Measurements from ENCODE around the gene PRKCH. TPM values are rescaled to one million over a fixed set of nuclear protein-coding genes. Genes with fewer than 3 reads are reported as not detected.

Gene PRKCH
- total and polyA plus RNA-seq, 2 experiments from 2014 or later, result 2.4 to 3.5 TPM

DNA sequence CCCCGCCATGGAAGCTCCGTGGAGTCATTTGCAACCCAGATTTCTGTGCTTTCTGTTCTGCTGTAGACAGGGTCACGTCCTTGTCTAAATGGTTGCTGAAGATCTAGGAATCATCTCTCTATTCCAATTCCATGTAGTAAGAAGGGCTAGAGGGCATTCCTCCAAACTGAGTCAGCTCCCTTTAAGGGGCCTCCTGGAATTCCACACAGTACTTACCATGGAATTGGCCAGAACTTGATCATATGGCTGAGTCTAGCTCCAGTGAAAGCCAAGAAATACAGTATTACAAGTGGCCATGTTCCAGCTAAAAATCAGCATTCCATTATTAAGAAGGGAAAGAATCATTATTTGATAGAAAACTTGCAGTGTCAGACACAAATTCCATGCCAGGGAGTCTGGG is 171.9 kb downstream of the PRKCH start:
- H3K27me3 ChIP-seq (replicated peaks; ENCODE audit: insufficient read depth), result no peaks in the 10 kb centered on the region
- H3K79me2 ChIP-seq (ENCODE audit: insufficient read depth), result no peaks in the 10 kb centered on the region
- peak overlapping the region; percentile 62 for H3K27ac ChIP-seq
- H3K4me3 ChIP-seq, result 0 out of 2 replicates have a peak overlapping the region, but pooled peaks have one; percentile 9
- H3K9me3 ChIP-seq (ENCODE audit: low read depth), result no peaks in the 10 kb centered on the region
- H3K9ac ChIP-seq, result no peak overlapping the region
- TF ChIP-seq EZH2 (IDR thresholded peaks at IDR 0.05; ENCODE audit: insufficient read depth, poor library complexity, severe bottlenecking) (no peak), EZH2phosphoT487 (IDR thresholded peaks at IDR 0.05; ENCODE audit: insufficient read depth, low read depth) (no peak)
- peak overlapping the region; percentile 61 for H3K4me2 ChIP-seq (ENCODE audit: unreplicated experiment)
- 60 to 61% methylated on average over 3 of the region's 3 CpGs for WGBS, 2 experiments (ENCODE audit: low coverage in 1 of 2, low lambda C conversion rate in 2 of 2, missing lambda C conversion rate in 2 of 2)
- H3K36me3 ChIP-seq (ENCODE audit: low read depth), result no peaks in the 10 kb centered on the region
- no peak overlapping the region; the same call in 1 of the 2 replicates for H2AFZ ChIP-seq
- H3K4me1 ChIP-seq (ENCODE audit: insufficient read depth), result peaks cover 43% of the 10 kb centered on the region
- in situ Hi-C loops (cut with MboI), result no loop called here
- DNase-seq, result peak; percentile 94
- no peaks in the 10 kb centered on the region for H4K20me1 ChIP-seq (ENCODE audit: insufficient read depth)
- peaks cover 18% of the 10 kb centered on the region for H3F3A ChIP-seq (ENCODE audit: insufficient read depth)
- H3K9me2 ChIP-seq (ENCODE audit: insufficient read depth), result no peaks in the 10 kb centered on the region

DNA sequence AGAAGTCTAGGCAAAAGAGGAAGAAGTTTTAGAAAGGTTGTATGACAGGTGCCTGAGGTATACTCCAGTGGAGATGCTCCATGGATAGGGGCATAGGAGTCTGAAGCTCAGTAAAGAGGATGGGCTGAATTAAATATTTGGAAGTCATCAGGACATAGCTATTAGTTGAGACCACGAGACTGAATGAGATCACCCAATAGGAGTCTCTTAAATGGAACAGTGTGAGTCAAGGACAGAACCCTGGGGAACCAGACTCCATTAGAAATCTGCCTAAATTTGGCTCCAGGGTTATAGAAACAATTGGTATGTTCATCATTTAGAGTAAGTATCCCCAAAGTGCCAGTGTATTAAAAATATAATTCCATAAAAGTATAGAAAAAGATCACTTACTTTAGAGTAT is 172.6 kb downstream of the PRKCH start:
- H3K4me3 ChIP-seq, result no peak overlapping the region
- no peaks in the 10 kb centered on the region for H3K9me2 ChIP-seq (ENCODE audit: insufficient read depth)
- no peaks in the 10 kb centered on the region for H4K20me1 ChIP-seq (ENCODE audit: insufficient read depth)
- peak overlapping the region; percentile 62 for H3K27ac ChIP-seq
- H3F3A ChIP-seq (ENCODE audit: insufficient read depth), result peaks cover 20% of the 10 kb centered on the region
- H2AFZ ChIP-seq, result no peak overlapping the region
- H3K36me3 ChIP-seq (ENCODE audit: low read depth), result no peaks in the 10 kb centered on the region
- in situ Hi-C loops (cut with MboI), result no loop called here
- H3K79me2 ChIP-seq (ENCODE audit: insufficient read depth), result no peaks in the 10 kb centered on the region
- peaks cover 46% of the 10 kb centered on the region for H3K4me1 ChIP-seq (ENCODE audit: insufficient read depth)
- no peaks in the 10 kb centered on the region for H3K9me3 ChIP-seq (ENCODE audit: low read depth)
- H3K27me3 ChIP-seq (replicated peaks; ENCODE audit: insufficient read depth), result no peaks in the 10 kb centered on the region
- H3K4me2 ChIP-seq (ENCODE audit: unreplicated experiment), result peak overlapping the region; percentile 61
- peak; percentile 58 for DNase-seq
- no peak overlapping the region for H3K9ac ChIP-seq
- TF ChIP-seq EZH2phosphoT487 (IDR thresholded peaks at IDR 0.05; ENCODE audit: insufficient read depth, low read depth) (no peak), EZH2 (IDR thresholded peaks at IDR 0.05; ENCODE audit: insufficient read depth, poor library complexity, severe bottlenecking) (no peak)
- WGBS, 2 experiments (ENCODE audit: low coverage in 1 of 2, low lambda C conversion rate in 2 of 2, missing lambda C conversion rate in 2 of 2), result 0 to 7% methylated on average over 1 of the region's 1 CpG

DNA sequence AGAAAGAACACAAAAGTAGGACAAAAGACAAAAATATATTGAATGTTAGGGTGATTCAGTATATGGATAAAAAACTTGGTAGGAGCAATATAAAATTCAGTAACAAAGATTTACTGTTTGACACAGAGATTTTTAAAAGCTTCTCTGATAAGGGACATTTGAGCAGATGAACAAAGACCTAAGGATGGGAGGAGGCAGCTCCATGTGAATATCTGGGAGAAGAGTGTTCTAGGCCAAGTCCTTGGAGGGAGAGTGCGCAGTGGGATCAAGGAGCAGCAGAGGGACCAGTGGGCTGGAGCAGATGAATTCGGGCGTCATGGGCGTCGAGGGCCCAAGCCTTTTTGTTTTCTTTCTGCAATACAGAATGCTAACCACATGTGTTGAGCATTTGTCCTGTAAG is 174.4 kb downstream of the PRKCH start:
- no peaks in the 10 kb centered on the region for H3K36me3 ChIP-seq (ENCODE audit: low read depth)
- H3F3A ChIP-seq (ENCODE audit: insufficient read depth), result peaks cover 21% of the 10 kb centered on the region
- no peak overlapping the region for H2AFZ ChIP-seq
- no peak for DNase-seq
- H4K20me1 ChIP-seq (ENCODE audit: insufficient read depth), result no peaks in the 10 kb centered on the region
- H3K9ac ChIP-seq, result no peak overlapping the region
- no peaks in the 10 kb centered on the region for H3K27me3 ChIP-seq (replicated peaks; ENCODE audit: insufficient read depth)
- TF ChIP-seq EZH2 (IDR thresholded peaks at IDR 0.05; ENCODE audit: insufficient read depth, poor library complexity, severe bottlenecking) (no peak), EZH2phosphoT487 (IDR thresholded peaks at IDR 0.05; ENCODE audit: insufficient read depth, low read depth) (no peak)
- H3K27ac ChIP-seq, result no peak overlapping the region
- no peak overlapping the region for H3K4me3 ChIP-seq
- 98 to 99% methylated on average over 5 of the region's 5 CpGs for WGBS, 2 experiments (ENCODE audit: low coverage in 1 of 2, low lambda C conversion rate in 2 of 2, missing lambda C conversion rate in 2 of 2)
- no peaks in the 10 kb centered on the region for H3K79me2 ChIP-seq (ENCODE audit: insufficient read depth)
- no peaks in the 10 kb centered on the region for H3K9me2 ChIP-seq (ENCODE audit: insufficient read depth)
- in situ Hi-C loops (cut with MboI), result no loop called here
- no peak overlapping the region for H3K4me2 ChIP-seq (ENCODE audit: unreplicated experiment)
- H3K9me3 ChIP-seq (ENCODE audit: low read depth), result no peaks in the 10 kb centered on the region
- peaks cover 44% of the 10 kb centered on the region for H3K4me1 ChIP-seq (ENCODE audit: insufficient read depth)

DNA sequence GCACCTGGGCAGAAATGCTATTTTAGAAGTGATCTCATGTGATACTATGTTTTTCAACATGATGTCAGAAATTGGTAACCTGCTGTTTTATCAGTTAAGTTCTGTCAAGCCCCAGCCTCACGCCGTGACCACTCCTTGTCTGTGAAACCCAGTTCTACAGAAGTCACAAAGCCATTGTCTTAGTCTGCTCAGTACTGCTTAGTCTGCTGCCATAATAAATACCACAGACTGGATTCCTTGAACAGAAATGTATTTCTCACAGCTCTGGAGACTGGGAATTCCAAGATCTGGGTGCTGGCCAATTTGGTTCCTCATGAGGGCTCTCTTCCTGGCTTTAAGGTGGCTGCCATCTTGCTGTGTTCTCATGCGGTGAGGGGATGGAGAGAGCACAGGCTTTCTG is 176.9 kb downstream of the PRKCH start:
- 61 to 68% methylated on average over 3 of the region's 3 CpGs for WGBS, 2 experiments (ENCODE audit: low coverage in 1 of 2, low lambda C conversion rate in 2 of 2, missing lambda C conversion rate in 2 of 2)
- no peaks in the 10 kb centered on the region for H3K79me2 ChIP-seq (ENCODE audit: insufficient read depth)
- no peaks in the 10 kb centered on the region for H3K36me3 ChIP-seq (ENCODE audit: low read depth)
- peaks cover 15% of the 10 kb centered on the region for H3F3A ChIP-seq (ENCODE audit: insufficient read depth)
- no peaks in the 10 kb centered on the region for H3K9me3 ChIP-seq (ENCODE audit: low read depth)
- H3K4me3 ChIP-seq, result no peak overlapping the region
- TF ChIP-seq EZH2phosphoT487 (IDR thresholded peaks at IDR 0.05; ENCODE audit: insufficient read depth, low read depth) (no peak), EZH2 (IDR thresholded peaks at IDR 0.05; ENCODE audit: insufficient read depth, poor library complexity, severe bottlenecking) (no peak)
- no peak overlapping the region for H3K4me2 ChIP-seq (ENCODE audit: unreplicated experiment)
- H4K20me1 ChIP-seq (ENCODE audit: insufficient read depth), result no peaks in the 10 kb centered on the region
- no peak for DNase-seq
- peak overlapping the region; percentile 78 for H2AFZ ChIP-seq
- no peaks in the 10 kb centered on the region for H3K9me2 ChIP-seq (ENCODE audit: insufficient read depth)
- peak overlapping the region; percentile 27; the same call in 1 of the 2 replicates for H3K27ac ChIP-seq
- H3K4me1 ChIP-seq (ENCODE audit: insufficient read depth), result peaks cover 26% of the 10 kb centered on the region
- in situ Hi-C loops (cut with MboI), result no loop called here
- no peak overlapping the region for H3K9ac ChIP-seq
- no peaks in the 10 kb centered on the region for H3K27me3 ChIP-seq (replicated peaks; ENCODE audit: insufficient read depth)

DNA sequence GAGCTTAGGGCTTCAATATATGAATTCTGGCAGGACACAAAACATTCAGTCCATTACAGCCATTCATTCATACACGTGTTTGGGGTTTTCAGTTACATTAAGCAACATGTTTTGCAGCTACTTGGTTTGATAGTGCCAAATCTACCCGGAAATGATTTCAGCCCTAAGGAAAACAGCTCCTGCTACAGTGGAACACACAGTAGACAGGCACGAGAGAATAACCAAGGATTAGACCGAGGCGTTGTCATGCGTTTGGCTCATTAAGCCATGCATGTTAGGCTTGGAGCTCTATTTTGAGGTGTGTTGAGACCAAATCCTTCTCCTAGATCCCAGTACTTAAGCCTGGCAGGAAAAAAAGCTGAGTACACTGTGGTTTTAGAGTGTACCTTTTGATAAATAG is 177.4 kb downstream of the PRKCH start:
- WGBS, 2 experiments (ENCODE audit: low coverage in 1 of 2, low lambda C conversion rate in 2 of 2, missing lambda C conversion rate in 2 of 2), result 30 to 34% methylated on average over 6 of the region's 6 CpGs
- in situ Hi-C loops (cut with MboI), result no loop called here
- Histone ChIP-seq H3K4me2 (ENCODE audit: unreplicated experiment) (no peak overlapping the region), H3K79me2 (ENCODE audit: insufficient read depth) (no peaks in the 10 kb centered on the region), H3K27ac (peak overlapping the region; percentile 27; the same call in 1 of the 2 replicates), H3K4me3 (no peak overlapping the region), H3K9me3 (ENCODE audit: low read depth) (no peaks in the 10 kb centered on the region), H3K4me1 (ENCODE audit: insufficient read depth) (peaks cover 25% of the 10 kb centered on the region), H3K36me3 (ENCODE audit: low read depth) (no peaks in the 10 kb centered on the region), H3K9ac (peak overlapping the region; percentile 27; the same call in 1 of the 2 replicates), H3K9me2 (ENCODE audit: insufficient read depth) (no peaks in the 10 kb centered on the region), H4K20me1 (ENCODE audit: insufficient read depth) (no peaks in the 10 kb centered on the region), H2AFZ (peak overlapping the region; percentile 78), H3K27me3 (replicated peaks; ENCODE audit: insufficient read depth) (no peaks in the 10 kb centered on the region), H3F3A (ENCODE audit: insufficient read depth) (peaks cover 10% of the 10 kb centered on the region)
- peak; percentile 71 for DNase-seq
- no peak for TF ChIP-seq EZH2 (IDR thresholded peaks at IDR 0.05; ENCODE audit: insufficient read depth, poor library complexity, severe bottlenecking)
- TF ChIP-seq EZH2phosphoT487 (IDR thresholded peaks at IDR 0.05; ENCODE audit: insufficient read depth, low read depth), result no peak

Measured in GM23248 (cell line).